Chondrocyte (in vitro differentiated cells): ENCODE measurements around the gene STARD4. TPM values are rescaled to one million over a fixed set of nuclear protein-coding genes. Genes with fewer than 3 reads are reported as not detected.
A peak's percentile ranks its signal among the peaks of the same experiment; 100 is the strongest.

Experiments used
- DNase-seq: peaks from one replicate; pipeline ENCODE4 v3.0.0; 2021; ENCODE audit warnings: mixed read lengths, low spot score
- H3K27ac Mint-ChIP-seq: one replicate; pipeline ENCODE4 v1.8.0; 2021; ENCODE audit warnings: mild to moderate bottlenecking, moderate library complexity, mixed read lengths; ENCODE audit not compliant: unreplicated experiment
- H3K27me3 Mint-ChIP-seq: 2 replicates; pipeline ENCODE4 v1.8.0; 2021; ENCODE audit warnings: low read depth, mixed read lengths
- H3K36me3 Mint-ChIP-seq: 2 replicates; pipeline ENCODE4 v1.8.0; 2021; ENCODE audit warnings: low read depth, mixed read lengths
- H3K4me1 Mint-ChIP-seq: 2 replicates; pipeline ENCODE4 v1.8.0; 2021; ENCODE audit warnings: low read depth, mild to moderate bottlenecking, mixed read lengths
- H3K4me3 Mint-ChIP-seq: one replicate; pipeline ENCODE4 v1.8.0; 2021; ENCODE audit warnings: mild to moderate bottlenecking, moderate library complexity, mixed read lengths; ENCODE audit not compliant: unreplicated experiment
- H3K9me3 Mint-ChIP-seq: 2 replicates; pipeline ENCODE4 v1.8.0; 2021; ENCODE audit warnings: low read depth, mixed read lengths
- CTCF ChIP-seq: fragments of 200-600 bp; sonication (generic); IDR thresholded peaks from 2 replicates; pipeline ENCODE4 v1.5.0; 2021; ENCODE audit warnings: antibody characterized with exemption, mild to moderate bottlenecking, moderate library complexity
- long read RNA-seq: library from polyadenylated mRNA; stranded (forward); transcript quantifications from one replicate; pipeline ENCODE4 v2.0.0, GENCODE V29; 2021
- total RNA-seq: library from RNA; stranded (reverse); gene quantifications from 3 replicates; pipeline ENCODE4 v1.2.1, GENCODE V29; 2021

STARD4 gene
- total RNA-seq = 47.7 to 70.9 TPM (median 69.6 TPM) in 3 replicates
- long read RNA-seq, full-length matches to known transcripts = 59 of 84 reads
- long read RNA-seq, partial matches to known transcripts = 1 of 84 reads
- long read RNA-seq, other reads (novel, unspliced or antisense) = 24 of 84 reads

- Mint-ChIP-seq H3K27me3 (no peaks in the 10 kb centered on the region), H3K4me3 (peak within 1 kb of the TSS; percentile 89), H3K4me1 (peaks cover 54% of the 10 kb centered on the region), H3K27ac (peak within 1 kb of the TSS; percentile 96), H3K36me3 (no peaks in the 10 kb centered on the region), H3K9me3 (no peaks in the 10 kb centered on the region)
- no peak for TF ChIP-seq CTCF
- DNase-seq = peak; percentile 96
These were observed at the start of gene STARD4 for GRCh38 chr5:111512375-111513130. TSS of gene STARD4 (minus strand) at chr5:111512535. CDS start at chr5:111507433, 5,102 bp downstream.

GRCh38 chr5:111559680-111560079 is 47.3 kb upstream of the STARD4 start:
- Mint-ChIP-seq H3K4me1 (peaks cover 20% of the 10 kb centered on the region), H3K27me3 (no peaks in the 10 kb centered on the region)
- no peak for TF ChIP-seq CTCF

GRCh38 chr5:111557686-111558085 is 45.4 kb upstream of the STARD4 start:
- peaks cover 14% of the 10 kb centered on the region for H3K36me3 Mint-ChIP-seq
- H3K4me3 Mint-ChIP-seq = no peak overlapping the region
- no peaks in the 10 kb centered on the region for H3K27me3 Mint-ChIP-seq
- no peak for DNase-seq
- peaks cover 22% of the 10 kb centered on the region for H3K9me3 Mint-ChIP-seq
- H3K4me1 Mint-ChIP-seq = peaks cover 13% of the 10 kb centered on the region
- TF ChIP-seq CTCF = no peak
- H3K27ac Mint-ChIP-seq = no peak overlapping the region

More at GRCh38 chr5:111559680-111560079, 47.3 kb upstream of the STARD4 start:
- H3K9me3 Mint-ChIP-seq = peaks cover 22% of the 10 kb centered on the region
- no peak overlapping the region for H3K27ac Mint-ChIP-seq
- no peak for DNase-seq
- H3K4me3 Mint-ChIP-seq = no peak overlapping the region
- peaks cover 14% of the 10 kb centered on the region for H3K36me3 Mint-ChIP-seq

- Mint-ChIP-seq H3K4me1 (peaks cover 19% of the 10 kb centered on the region), H3K4me3 (no peak overlapping the region), H3K27me3 (no peaks in the 10 kb centered on the region), H3K27ac (no peak overlapping the region), H3K36me3 (peaks cover 11% of the 10 kb centered on the region), H3K9me3 (peaks cover 19% of the 10 kb centered on the region)
- no peak for DNase-seq
- TF ChIP-seq CTCF = no peak
These were observed 44.8 kb upstream of the STARD4 start for GRCh38 chr5:111557111-111557510.

GRCh38 chr5:111556501-111556900 is 44.2 kb upstream of the STARD4 start:
- DNase-seq = no peak
- Mint-ChIP-seq H3K27me3 (no peaks in the 10 kb centered on the region), H3K4me3 (no peak overlapping the region), H3K9me3 (peaks cover 19% of the 10 kb centered on the region), H3K27ac (no peak overlapping the region), H3K4me1 (peaks cover 25% of the 10 kb centered on the region), H3K36me3 (peaks cover 11% of the 10 kb centered on the region)
- no peak for TF ChIP-seq CTCF
